ENCODE data around the gene RPAIN.

DNA sequence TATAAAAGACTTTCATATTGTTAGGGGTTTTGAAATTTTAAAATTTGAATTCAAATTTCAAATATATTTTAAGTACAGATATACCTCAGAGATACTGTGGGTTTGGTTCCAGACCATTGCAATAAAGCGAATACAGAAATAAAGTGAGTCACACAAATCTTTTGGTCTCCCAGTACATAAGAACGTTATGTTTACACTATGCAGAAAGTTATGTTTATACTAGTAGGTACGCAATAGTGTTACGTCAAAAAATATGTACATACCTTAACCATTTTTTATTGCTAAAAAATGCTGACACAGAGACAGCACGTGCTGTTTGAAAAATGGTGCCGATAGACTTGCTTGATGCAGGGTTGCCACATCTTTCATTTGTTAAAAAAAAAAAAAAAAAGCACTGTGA lies 20.2 kb upstream of the RPAIN start:
- TF ChIP-seq TAF1 (conservative IDR thresholded peaks at IDR 0.05) = no peak
- TF ChIP-seq CTCF (IDR thresholded peaks at IDR 0.05; ENCODE audit: low read depth, low read length, missing input control) = no peak
- TF ChIP-seq, protein P1, sequence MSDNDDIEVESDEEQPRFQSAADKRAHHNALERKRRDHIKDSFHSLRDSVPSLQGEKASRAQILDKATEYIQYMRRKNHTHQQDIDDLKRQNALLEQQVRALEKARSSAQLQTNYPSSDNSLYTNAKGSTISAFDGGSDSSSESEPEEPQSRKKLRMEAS (IDR thresholded peaks at IDR 0.05) = no peak
- TF ChIP-seq RAD21 (IDR thresholded peaks at IDR 0.05) = no peak
- no peak for TF ChIP-seq FOXA1 (IDR thresholded peaks at IDR 0.05)
